ENCODE measurements around the gene CTSZ. TPM values are rescaled to one million over a fixed set of nuclear protein-coding genes. Genes with fewer than 3 reads are reported as not detected.
"Not testable (repeated sequence)": the region's sequence is repeated elsewhere in the genome, so short reads cannot be mapped to it uniquely, and the experiment has no call there.

The CTSZ gene
- total and polyA plus RNA-seq, 2 of the 4 experiments (the other 2 are of a cell fraction) = 46.1 to 88.5 TPM

DNA sequence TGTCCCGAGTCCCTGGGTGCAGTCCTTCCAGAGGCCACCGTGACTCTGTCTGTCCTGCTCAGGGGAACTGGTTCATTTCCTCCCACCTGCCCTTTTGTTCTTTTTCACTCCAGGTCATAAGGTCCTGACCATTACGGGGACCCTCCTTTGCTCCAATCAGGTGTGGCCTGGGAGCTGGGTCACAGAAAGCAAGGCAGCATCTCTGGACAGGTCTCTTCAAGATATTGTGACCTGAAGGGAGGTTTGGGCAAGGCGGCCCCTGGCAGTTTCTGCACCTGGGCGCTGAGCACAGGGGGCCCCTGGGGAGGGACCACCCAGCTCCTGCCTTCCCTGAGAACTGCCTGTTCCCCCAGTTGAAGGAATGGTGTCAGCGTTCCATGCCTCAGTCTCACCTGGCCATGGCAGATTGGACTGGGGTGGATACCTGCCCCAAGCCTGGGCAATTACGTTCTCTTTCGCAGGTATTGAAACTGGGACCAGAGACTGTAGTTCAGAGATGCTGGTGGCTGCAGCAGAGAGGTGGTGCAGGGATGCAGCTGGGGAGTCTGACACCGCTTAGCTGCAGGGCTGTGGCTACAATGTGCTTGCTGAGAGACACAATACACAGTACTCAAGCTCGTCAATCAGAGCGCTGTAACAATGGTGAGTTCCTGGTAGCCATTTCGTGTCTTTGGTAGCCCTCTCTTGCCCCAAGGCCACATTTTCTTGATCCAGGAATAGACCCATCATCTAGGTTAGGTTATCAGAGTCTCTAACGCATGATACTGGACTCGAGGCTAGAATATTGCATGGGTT, 41.6 kb downstream of the CTSZ start:
- H3K56ac ChIP-seq (ENCODE audit: extremely low read depth, insufficient read depth, low read length) = no peak overlapping the region
- dilution Hi-C loops (cut with HindIII; ENCODE audit: low sequenced_read_pairs, unreplicated experiment) (no loop called here), intact Hi-C loops (cut with micrococcal nuclease) (no loop called here), in situ Hi-C loops (cut with MboI; ENCODE audit: low sequenced_read_pairs) (no loop called here)
- 40% methylated on average over 1 of the region's 14 CpGs; no CpG with 5 or more reads in 1 of the 2 experiments for WGBS, 2 experiments (ENCODE audit: extremely low coverage in 2 of 2, insufficient read length in 1 of 2)
- H2AFZ ChIP-seq (replicated peaks; ENCODE audit: low read length, poor library complexity) = no peak overlapping the region
- CTCF ChIA-PET = interaction anchor here (0.9 kb wide), 1 partner anchor 15 kb away, joined by 3 read pairs; no protein-coding TSS in a partner anchor
- H2AK9ac ChIP-seq (replicated peaks; ENCODE audit: low read depth, low read length, poor library complexity) = no peak overlapping the region
- TF ChIP-seq MAFK (IDR thresholded peaks at IDR 0.05; ENCODE audit: low read depth, low read length) = no peak
- no peaks in the 10 kb centered on the region for H3K79me1 ChIP-seq (ENCODE audit: low read depth in 1 of 2, low read length in 2 of 2)
- no peak overlapping the region for H3K23ac ChIP-seq (ENCODE audit: low read depth, low read length)
- ATAC-seq (ENCODE audit: low read depth) (no peak), DNase-seq (no peak)
- H3K9me3 ChIP-seq (ENCODE audit: control insufficient read depth, insufficient read depth, low read length) = no peaks in the 10 kb centered on the region
- H3K9ac ChIP-seq (ENCODE audit: low read depth, low read length) = no peak overlapping the region
- no peaks in the 10 kb centered on the region for H3K4me1 ChIP-seq (ENCODE audit: control insufficient read depth, insufficient read depth, low read length)
- no peak overlapping the region for H3K27ac ChIP-seq (ENCODE audit: insufficient read depth, low read length)
- H3K9me1 ChIP-seq (ENCODE audit: insufficient read depth, low read length) = no peaks in the 10 kb centered on the region
- H2BK20ac ChIP-seq (ENCODE audit: low read depth, low read length) = no peak overlapping the region
- H4K91ac ChIP-seq (ENCODE audit: insufficient read depth, low read depth, low read length) = no peak overlapping the region
- no peak overlapping the region for H4K5ac ChIP-seq (ENCODE audit: low read depth, low read length)
- BruUV-seq (replicated peaks) = no TSS peak
- POLR2A ChIA-PET (ENCODE audit: unreplicated experiment) = no interaction called here
- no peak overlapping the region for H2AK5ac ChIP-seq (ENCODE audit: low read depth, low read length)
- H2BK15ac ChIP-seq (ENCODE audit: low read depth, low read length) = no peak overlapping the region
- peaks cover 19% of the 10 kb centered on the region for H3K27me3 ChIP-seq (ENCODE audit: control insufficient read depth, insufficient read depth, low read length)
- H4K8ac ChIP-seq (ENCODE audit: low read depth in 2 of 2, low read length in 2 of 2) = no peak overlapping the region
- no peak overlapping the region for H3K14ac ChIP-seq (replicated peaks; ENCODE audit: low read depth, low read length)
- H2BK5ac ChIP-seq (ENCODE audit: low read depth, low read length, poor library complexity, severe bottlenecking) = no peak overlapping the region
- no peaks in the 10 kb centered on the region for H4K20me1 ChIP-seq (ENCODE audit: insufficient read depth, low read length)
- no peak overlapping the region for H3K4me2 ChIP-seq (ENCODE audit: low read depth, low read length)
- H3K36me3 ChIP-seq (ENCODE audit: control insufficient read depth, insufficient read depth, low read length) = no peaks in the 10 kb centered on the region
- H3K4ac ChIP-seq (ENCODE audit: low read depth, low read length) = no peak overlapping the region
- no peak overlapping the region for H3K4me3 ChIP-seq (ENCODE audit: insufficient read depth, low read depth, low read length)
- no peak overlapping the region for H3K18ac ChIP-seq (ENCODE audit: low read depth, low read length)
- no peak overlapping the region for H2BK120ac ChIP-seq (ENCODE audit: low read depth, low read length)

DNA sequence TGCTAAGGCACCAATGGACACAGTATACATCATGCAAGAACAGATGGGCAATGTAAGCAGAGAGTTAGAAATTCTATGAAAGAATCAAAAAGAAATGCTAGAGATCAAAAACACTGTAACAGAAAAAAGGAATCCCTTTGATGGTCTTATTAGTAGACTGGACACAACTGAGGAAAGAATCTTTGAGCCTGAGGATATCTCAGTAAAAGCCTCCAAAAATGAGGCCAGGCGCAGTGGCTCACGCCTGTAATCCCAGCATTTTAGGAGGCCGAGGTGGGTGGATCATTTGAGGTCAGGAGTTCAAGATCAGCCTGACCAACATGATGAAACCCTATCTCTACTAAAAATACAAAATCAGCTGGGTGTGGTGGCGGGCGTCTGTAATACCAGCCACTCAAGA, 43.1 kb downstream of the CTSZ start:
- DNase-seq; in situ Hi-C loops (cut with MboI; ENCODE audit: low sequenced_read_pairs); H2AFZ ChIP-seq (replicated peaks; ENCODE audit: low read length, poor library complexity); H2AK5ac ChIP-seq (ENCODE audit: low read depth, low read length); H3K9me3 ChIP-seq (ENCODE audit: control insufficient read depth, insufficient read depth, low read length); H3K23ac ChIP-seq (ENCODE audit: low read depth, low read length); H3K4me2 ChIP-seq (ENCODE audit: low read depth, low read length); H2AK9ac ChIP-seq (replicated peaks; ENCODE audit: low read depth, low read length, poor library complexity); H3K4me3 ChIP-seq (ENCODE audit: insufficient read depth, low read depth, low read length); ATAC-seq (ENCODE audit: low read depth); H3K9me1 ChIP-seq (ENCODE audit: insufficient read depth, low read length); POLR2A ChIA-PET (ENCODE audit: unreplicated experiment); intact Hi-C loops (cut with micrococcal nuclease); BruUV-seq (replicated peaks); H4K5ac ChIP-seq (ENCODE audit: low read depth, low read length); H3K9ac ChIP-seq (ENCODE audit: low read depth, low read length); H3K4me1 ChIP-seq (ENCODE audit: control insufficient read depth, insufficient read depth, low read length); H2BK5ac ChIP-seq (ENCODE audit: low read depth, low read length, poor library complexity, severe bottlenecking); H4K20me1 ChIP-seq (ENCODE audit: insufficient read depth, low read length); H3K27ac ChIP-seq (ENCODE audit: insufficient read depth, low read length); H3K36me3 ChIP-seq (ENCODE audit: control insufficient read depth, insufficient read depth, low read length); H3K4ac ChIP-seq (ENCODE audit: low read depth, low read length); H2BK20ac ChIP-seq (ENCODE audit: low read depth, low read length); H3K56ac ChIP-seq (ENCODE audit: extremely low read depth, insufficient read depth, low read length); H3K14ac ChIP-seq (replicated peaks; ENCODE audit: low read depth, low read length); dilution Hi-C loops (cut with HindIII; ENCODE audit: low sequenced_read_pairs, unreplicated experiment); H3K18ac ChIP-seq (ENCODE audit: low read depth, low read length); H4K8ac ChIP-seq (ENCODE audit: low read depth in 2 of 2, low read length in 2 of 2); H4K91ac ChIP-seq (ENCODE audit: insufficient read depth, low read depth, low read length); H3K79me1 ChIP-seq (ENCODE audit: low read depth in 1 of 2, low read length in 2 of 2); H2BK120ac ChIP-seq (ENCODE audit: low read depth, low read length); H2BK15ac ChIP-seq (ENCODE audit: low read depth, low read length); CTCF ChIA-PET: not testable (repeated sequence)
- H3K27me3 ChIP-seq (ENCODE audit: control insufficient read depth, insufficient read depth, low read length) = peaks cover 19% of the 10 kb centered on the region
- WGBS, 2 experiments (ENCODE audit: extremely low coverage in 2 of 2, insufficient read length in 1 of 2) = no CpG with 5 or more reads among the region's 5 CpGs

Data from IMR-90 (cell line).